HUES48 (cell line): ENCODE measurements around the gene LRRC27.
"Not testable (repeated sequence)": the region's sequence is repeated elsewhere in the genome, so short reads cannot be mapped to it uniquely, and the experiment has no call there.

ENCODE experiments used
- H3K27ac ChIP-seq: one replicate; pipeline ENCODE4 v1.7.0; 2013; ENCODE audit warnings: low read depth, low read length, inconsistent platforms
- H3K27me3 ChIP-seq: 2 replicates; pipeline ENCODE4 v1.6.1; 2013; ENCODE audit warnings: mild to moderate bottlenecking, low read length; ENCODE audit not compliant: control insufficient read depth, insufficient read depth
- H3K36me3 ChIP-seq: 2 replicates; pipeline ENCODE4 v1.6.1; 2013; ENCODE audit warnings: low read length; ENCODE audit not compliant: control insufficient read depth, insufficient read depth
- H3K4me1 ChIP-seq: 2 replicates; pipeline ENCODE4 v1.6.1; 2013; ENCODE audit warnings: mild to moderate bottlenecking, low read length; ENCODE audit not compliant: control insufficient read depth, insufficient read depth
- H3K4me3 ChIP-seq: 2 replicates; pipeline ENCODE4 v1.5.1; 2013; ENCODE audit warnings: mild to moderate bottlenecking, low read depth, low read length
- H3K9ac ChIP-seq: 2 replicates; pipeline ENCODE4 v1.6.1; 2013; ENCODE audit warnings: mild to moderate bottlenecking, low read depth, low read length, moderate library complexity
- H3K9me3 ChIP-seq: 2 replicates; pipeline ENCODE4 v1.6.1; 2013; ENCODE audit warnings: low read length; ENCODE audit not compliant: control insufficient read depth, insufficient read depth

The LRRC27 gene

GRCh38 chr10:132372516-132373095 is 40.6 kb downstream of the LRRC27 start:
- peaks cover 5% of the 10 kb centered on the region; the same call in 1 of the 2 replicates for H3K4me1 ChIP-seq

GRCh38 chr10:132373241-132373955 is 41.4 kb downstream of the LRRC27 start:
- Histone ChIP-seq H3K27ac (no peak overlapping the region), H3K9ac (no peak overlapping the region), H3K36me3 (no peaks in the 10 kb centered on the region), H3K4me3 (no peak overlapping the region), H3K27me3 (no peaks in the 10 kb centered on the region), H3K4me1 (peaks cover 5% of the 10 kb centered on the region; the same call in 1 of the 2 replicates), H3K9me3 (no peaks in the 10 kb centered on the region)

More at GRCh38 chr10:132372516-132373095, 40.6 kb downstream of the LRRC27 start:
- Histone ChIP-seq H3K27ac (no peak overlapping the region), H3K9ac (no peak overlapping the region), H3K4me3 (no peak overlapping the region), H3K36me3 (no peaks in the 10 kb centered on the region), H3K9me3 (no peaks in the 10 kb centered on the region), H3K27me3 (no peaks in the 10 kb centered on the region)

- Histone ChIP-seq H3K36me3 (no peaks in the 10 kb centered on the region), H3K4me1 (peaks cover 5% of the 10 kb centered on the region; the same call in 1 of the 2 replicates), H3K27me3 (no peaks in the 10 kb centered on the region), H3K9ac (no peak overlapping the region), H3K27ac (no peak overlapping the region), H3K9me3 (no peaks in the 10 kb centered on the region), H3K4me3 (no peak overlapping the region)
Observed at GRCh38 chr10:132374176-132374575, 42.2 kb downstream of the LRRC27 start.

- Histone ChIP-seq H3K4me1 (peaks cover 5% of the 10 kb centered on the region; the same call in 1 of the 2 replicates), H3K27ac (no peak overlapping the region), H3K27me3 (no peaks in the 10 kb centered on the region), H3K9ac (no peak overlapping the region), H3K9me3 (no peaks in the 10 kb centered on the region), H3K36me3 (no peaks in the 10 kb centered on the region), H3K4me3 (no peak overlapping the region)
Observed at GRCh38 chr10:132374612-132375011, 42.6 kb downstream of the LRRC27 start.

GRCh38 chr10:132375116-132375794 is 43.3 kb downstream of the LRRC27 start:
- Histone ChIP-seq H3K9me3 (no peaks in the 10 kb centered on the region), H3K27ac (no peak overlapping the region), H3K27me3 (no peaks in the 10 kb centered on the region), H3K36me3 (no peaks in the 10 kb centered on the region), H3K9ac (no peak overlapping the region), H3K4me3 (no peak overlapping the region), H3K4me1 (peaks cover 5% of the 10 kb centered on the region; the same call in 1 of the 2 replicates)

- H3K4me3 ChIP-seq = no peak overlapping the region
- H3K4me1 ChIP-seq = peaks cover 5% of the 10 kb centered on the region; the same call in 1 of the 2 replicates
- no peaks in the 10 kb centered on the region for H3K36me3 ChIP-seq
- H3K9me3 ChIP-seq = no peaks in the 10 kb centered on the region
- H3K27me3 ChIP-seq = no peaks in the 10 kb centered on the region
- H3K27ac ChIP-seq = no peak overlapping the region
- no peak overlapping the region for H3K9ac ChIP-seq
Observed at GRCh38 chr10:132375795-132376297, 43.9 kb downstream of the LRRC27 start.

GRCh38 chr10:132376394-132376851 is 44.4 kb downstream of the LRRC27 start:
- Histone ChIP-seq H3K27ac (no peak overlapping the region), H3K4me1 (peaks cover 5% of the 10 kb centered on the region; the same call in 1 of the 2 replicates), H3K9me3 (no peaks in the 10 kb centered on the region), H3K4me3 (no peak overlapping the region), H3K9ac (no peak overlapping the region), H3K36me3 (no peaks in the 10 kb centered on the region), H3K27me3 (no peaks in the 10 kb centered on the region)

- H3K4me3 ChIP-seq = no peak overlapping the region
- no peaks in the 10 kb centered on the region for H3K9me3 ChIP-seq
- no peaks in the 10 kb centered on the region for H3K36me3 ChIP-seq
- H3K9ac ChIP-seq = no peak overlapping the region
- no peak overlapping the region for H3K27ac ChIP-seq
- H3K27me3 ChIP-seq = no peaks in the 10 kb centered on the region
- peaks cover 5% of the 10 kb centered on the region; the same call in 1 of the 2 replicates for H3K4me1 ChIP-seq
Observed at GRCh38 chr10:132377326-132377725, 45.3 kb downstream of the LRRC27 start.

- H3K4me3 ChIP-seq, H3K27me3 ChIP-seq, H3K27ac ChIP-seq, H3K4me1 ChIP-seq, H3K36me3 ChIP-seq, H3K9ac ChIP-seq, H3K9me3 ChIP-seq: not testable (repeated sequence)
Observed at GRCh38 chr10:132379026-132379425, 47.0 kb downstream of the LRRC27 start.

- H3K4me3 ChIP-seq, H3K36me3 ChIP-seq, H3K27me3 ChIP-seq, H3K9me3 ChIP-seq, H3K9ac ChIP-seq, H3K4me1 ChIP-seq, H3K27ac ChIP-seq: not testable (repeated sequence)
Observed at GRCh38 chr10:132380986-132381385, 49.0 kb downstream of the LRRC27 start.

GRCh38 chr10:132381741-132382140 is 49.7 kb downstream of the LRRC27 start:
- H3K27me3 ChIP-seq = no peaks in the 10 kb centered on the region
- H3K4me1 ChIP-seq = no peaks in the 10 kb centered on the region
- no peak overlapping the region for H3K9ac ChIP-seq
- H3K4me3 ChIP-seq = no peak overlapping the region
- no peak overlapping the region for H3K27ac ChIP-seq
- no peaks in the 10 kb centered on the region for H3K36me3 ChIP-seq
- no peaks in the 10 kb centered on the region for H3K9me3 ChIP-seq
